GM18508 (cell line): ENCODE measurements around the gene SVEP1.
"Not testable (repeated sequence)": the region's sequence is repeated elsewhere in the genome, so short reads cannot be mapped to it uniquely, and the experiment has no call there.

Source experiments
- ATAC-seq: cut with Tn5 transposase; IDR thresholded peaks from one replicate; pipeline ENCODE4 v1.9.1; 2021; ENCODE audit warnings: moderate number of reproducible peaks; ENCODE audit not compliant: insufficient read depth, unreplicated experiment

Gene SVEP1

DNA sequence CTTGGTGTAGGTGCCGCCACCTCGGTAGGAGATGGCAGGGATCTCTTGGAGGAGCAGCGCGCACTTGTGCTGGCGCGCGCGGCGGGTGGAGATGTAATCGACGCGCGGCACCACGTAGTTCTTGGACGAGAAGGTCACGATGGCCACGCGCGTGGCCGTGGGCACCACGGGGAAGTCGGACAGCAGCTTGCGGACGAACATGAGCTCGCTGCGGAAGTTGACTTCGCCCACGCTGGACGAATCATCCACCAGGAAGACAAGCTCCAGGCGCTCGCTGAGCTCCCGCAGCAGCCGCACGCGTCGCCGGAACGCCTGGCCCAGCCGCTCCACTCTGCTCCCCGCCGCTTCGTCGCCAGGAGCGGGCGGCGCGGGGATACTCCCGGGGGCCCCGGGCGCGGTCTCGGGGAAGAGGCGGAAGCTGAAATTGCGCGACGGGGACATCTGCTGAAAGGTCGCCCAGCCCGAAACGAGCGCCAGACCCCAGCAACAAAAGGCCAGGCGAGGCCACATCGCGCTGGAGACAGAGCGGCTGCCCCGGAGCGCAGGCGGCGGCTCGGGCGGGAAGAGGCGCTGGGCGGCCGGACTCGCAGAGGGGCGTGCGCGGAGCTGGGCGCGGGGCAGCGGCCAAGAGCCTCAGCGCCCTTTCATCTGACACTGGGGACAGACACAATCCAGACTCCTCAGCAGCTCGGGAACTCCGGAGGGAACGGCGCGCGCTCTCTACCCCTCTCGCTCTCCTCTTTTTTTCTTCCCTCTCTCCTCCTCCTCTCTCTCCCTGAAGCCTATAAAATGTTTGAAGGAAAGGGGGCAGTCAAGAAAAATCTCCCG, at the start of gene SVEP1:
Gene SVEP1 (minus strand): TSS at position 708 of the 828 bp plus-strand sequence. CDS start 198 bp downstream, at position 510.
- ATAC-seq: no peak

DNA sequence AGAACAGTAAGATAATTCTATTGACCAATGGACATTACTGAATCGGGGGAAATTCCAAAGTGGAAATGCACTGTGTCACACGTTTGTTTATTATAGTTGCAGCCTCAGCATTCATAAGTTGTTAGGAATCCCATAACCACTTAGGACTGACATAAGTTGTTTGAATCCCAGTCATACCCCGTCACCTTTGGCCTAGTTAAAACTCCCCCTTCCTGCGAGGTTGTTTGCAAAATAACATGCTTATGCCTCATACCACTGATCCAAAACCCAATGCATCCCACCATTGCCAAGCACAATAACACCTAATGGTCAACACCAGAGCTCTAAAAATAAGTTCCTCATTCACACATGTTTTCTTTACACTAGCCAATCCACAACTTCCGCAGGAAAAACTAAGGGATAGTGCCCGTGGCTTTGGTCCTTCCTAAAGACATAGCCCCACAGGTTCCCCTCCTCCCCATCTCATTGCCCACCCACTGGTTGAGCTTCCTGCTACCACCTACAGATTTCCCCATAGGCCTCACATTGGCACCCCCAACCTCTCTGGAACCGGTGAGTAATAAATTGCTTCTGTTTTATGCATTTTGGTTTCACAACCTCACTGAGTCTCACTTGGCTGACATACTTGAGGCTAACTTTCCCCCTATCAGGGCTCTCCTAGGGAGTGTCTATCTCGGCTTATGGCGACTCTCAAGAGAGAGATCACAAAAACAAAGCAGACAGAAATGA, 46.7 kb upstream of the SVEP1 start:
- ATAC-seq: peak; percentile 97

DNA sequence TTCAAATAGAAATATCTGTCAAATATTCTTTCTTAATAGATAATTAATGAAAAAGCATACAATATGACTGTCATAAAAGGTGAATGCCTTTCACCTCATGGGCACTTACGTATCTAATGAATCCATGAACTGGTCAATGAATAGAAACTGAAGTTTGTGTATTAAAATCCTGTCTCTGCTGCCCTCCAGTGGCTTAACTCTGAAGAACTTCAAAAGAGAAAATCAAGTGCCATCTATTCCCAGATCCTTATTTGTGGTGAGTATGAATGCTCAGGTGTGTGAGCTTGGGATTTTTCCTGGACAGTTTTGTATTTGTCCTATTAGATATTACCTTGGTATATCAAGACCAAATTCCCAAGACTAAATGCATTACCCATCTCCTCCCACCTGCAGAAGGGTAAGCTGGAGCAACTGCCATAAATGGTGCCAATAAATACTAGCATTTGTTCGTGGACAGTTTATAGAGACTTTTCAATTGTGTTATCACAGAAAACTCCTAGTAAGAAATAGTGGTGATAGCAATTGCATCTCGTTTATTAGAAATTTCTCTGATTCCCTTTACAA, 44.0 kb upstream of the SVEP1 start:
- ATAC-seq: no peak

DNA sequence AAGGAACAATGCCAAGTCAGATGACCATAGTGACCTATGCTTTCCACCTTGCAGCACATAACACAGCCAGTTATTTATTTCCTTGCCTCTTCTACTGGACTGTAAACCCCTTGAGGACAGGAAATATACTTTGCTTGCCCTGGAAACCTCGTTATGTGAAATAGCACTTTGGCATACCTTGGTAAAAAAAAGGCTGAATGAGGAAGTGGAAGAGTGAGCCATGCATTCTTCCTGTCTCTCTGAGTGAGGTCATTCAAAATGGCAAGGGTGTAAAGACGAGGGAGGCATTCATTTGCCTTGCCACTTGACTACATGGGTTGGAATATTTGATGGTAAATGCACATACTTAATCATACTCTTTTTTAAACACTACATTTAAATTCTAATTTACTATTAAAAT, 42.8 kb upstream of the SVEP1 start:
- no peak for ATAC-seq

DNA sequence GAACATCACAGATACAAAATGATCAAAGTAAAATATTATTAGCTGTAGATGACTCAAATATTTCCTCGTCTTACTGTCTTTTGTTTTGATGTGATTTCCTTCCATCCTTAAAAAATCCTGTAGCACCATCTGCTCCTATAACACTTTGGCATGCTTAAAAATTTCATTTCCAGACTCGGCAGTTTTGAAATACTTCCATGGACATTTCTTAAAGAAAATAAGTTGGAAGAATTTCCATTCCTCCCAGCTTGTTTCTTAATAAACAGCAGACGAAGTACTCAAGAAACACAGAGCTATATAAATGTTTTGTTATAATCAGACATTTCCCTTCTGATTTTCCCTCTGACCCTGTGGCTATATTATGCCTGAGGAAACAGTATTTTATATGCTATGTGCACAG, 41.2 kb upstream of the SVEP1 start:
- no peak for ATAC-seq

DNA sequence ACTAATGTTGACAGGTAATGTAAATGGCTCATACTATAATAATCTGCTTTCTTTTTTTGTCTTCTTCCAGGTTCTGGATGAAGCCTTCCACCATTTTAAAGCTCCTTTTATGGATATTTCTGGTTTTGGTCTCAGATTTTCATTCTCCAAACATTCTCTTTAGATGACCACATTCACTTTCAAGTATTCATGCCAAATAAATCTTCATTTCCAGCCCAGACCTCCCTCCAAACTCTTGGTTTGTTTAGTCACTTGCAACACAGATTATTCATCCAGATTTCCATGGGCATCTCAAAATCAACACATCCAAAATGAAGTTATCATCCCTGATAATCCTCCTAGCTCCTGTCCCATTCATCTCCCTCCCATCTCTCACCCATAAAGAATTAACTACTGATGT, 40.3 kb upstream of the SVEP1 start:
- no peak for ATAC-seq

DNA sequence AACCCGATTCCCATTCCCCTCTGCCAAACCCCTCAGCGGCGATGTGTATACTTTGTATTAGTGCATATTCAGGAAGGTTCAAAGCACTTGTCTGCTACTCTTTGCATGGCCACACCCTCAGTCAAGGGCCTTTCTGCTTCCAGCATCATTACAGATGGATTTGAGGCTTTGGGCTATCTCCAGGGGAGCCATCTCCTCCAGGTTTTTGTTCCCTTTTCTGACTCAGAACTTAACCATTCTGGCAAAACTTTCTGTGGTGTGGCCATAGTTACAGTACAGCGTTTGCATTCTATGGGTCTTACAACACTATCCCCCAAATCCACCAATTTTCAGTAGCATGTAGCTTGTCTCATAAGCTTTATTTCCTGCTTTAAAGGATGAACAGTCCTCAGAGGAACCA, 36.0 kb upstream of the SVEP1 start:
- no peak for ATAC-seq

DNA sequence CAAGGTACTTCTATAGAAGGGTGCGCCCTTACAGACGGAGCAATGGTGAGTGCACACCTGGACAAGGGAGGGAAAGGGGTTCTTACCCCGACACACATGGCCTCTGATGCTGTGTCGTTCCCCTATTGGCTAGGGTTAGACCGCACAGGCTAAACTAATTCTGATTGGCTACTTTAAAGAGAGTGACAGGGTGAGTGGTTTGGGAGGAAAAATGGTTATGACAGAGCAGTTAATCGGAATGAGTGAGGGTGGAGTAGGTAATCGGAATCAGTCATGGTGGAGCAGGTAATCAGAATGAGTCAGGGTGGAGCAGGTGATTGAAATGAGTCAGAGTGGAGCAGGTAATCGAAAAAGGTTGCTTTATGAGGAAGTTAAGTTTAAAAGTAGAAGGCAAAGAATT, 35.0 kb upstream of the SVEP1 start:
- not testable (repeated sequence) for ATAC-seq

DNA sequence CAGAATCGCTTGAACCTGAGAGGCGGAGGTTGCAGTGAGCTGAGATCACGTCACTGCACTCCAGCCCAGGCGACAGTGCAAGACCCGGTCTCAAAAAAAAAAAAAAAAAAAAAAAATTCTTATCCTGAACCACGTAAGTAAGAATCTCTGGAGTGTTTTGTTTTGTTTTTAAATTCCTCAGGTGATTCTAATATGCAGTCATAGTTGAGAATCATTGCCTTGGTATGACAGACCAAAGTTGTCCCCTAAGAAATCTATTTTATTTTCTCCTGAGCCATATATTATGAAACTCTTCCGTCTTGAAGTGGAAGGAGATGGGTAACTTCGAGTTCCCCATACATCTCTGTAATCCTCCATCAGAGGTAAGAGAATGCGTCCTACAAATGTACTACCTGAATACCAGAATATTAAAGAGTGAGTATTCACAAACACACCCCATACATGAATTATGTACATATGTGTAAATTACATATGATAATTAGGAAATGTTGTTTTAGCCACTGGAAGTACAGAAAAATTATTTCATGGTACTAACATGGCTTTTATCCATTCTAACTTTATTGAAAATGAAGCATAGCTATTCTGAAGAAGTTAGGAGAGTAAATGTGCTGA, 26.7 kb upstream of the SVEP1 start:
- no peak for ATAC-seq

DNA sequence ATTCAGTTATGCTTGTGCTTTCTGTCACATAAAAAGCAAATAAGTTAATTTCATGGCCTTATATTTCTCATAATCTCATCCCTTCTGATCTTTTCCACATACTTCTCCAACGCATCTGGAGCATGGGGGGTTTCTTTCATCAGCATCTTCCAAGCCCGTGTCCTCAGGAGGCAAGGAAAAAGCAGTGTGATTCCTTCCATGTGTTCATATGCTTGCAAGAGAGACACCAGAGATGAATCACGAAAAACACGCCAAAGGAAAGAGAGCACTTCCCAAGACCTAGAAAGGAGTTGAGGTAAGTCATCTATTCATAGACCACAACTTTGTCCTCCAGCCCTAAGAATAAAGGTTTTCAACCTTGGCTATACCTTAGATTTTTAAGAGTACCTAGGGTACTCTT, 26.0 kb upstream of the SVEP1 start:
- no peak for ATAC-seq

DNA sequence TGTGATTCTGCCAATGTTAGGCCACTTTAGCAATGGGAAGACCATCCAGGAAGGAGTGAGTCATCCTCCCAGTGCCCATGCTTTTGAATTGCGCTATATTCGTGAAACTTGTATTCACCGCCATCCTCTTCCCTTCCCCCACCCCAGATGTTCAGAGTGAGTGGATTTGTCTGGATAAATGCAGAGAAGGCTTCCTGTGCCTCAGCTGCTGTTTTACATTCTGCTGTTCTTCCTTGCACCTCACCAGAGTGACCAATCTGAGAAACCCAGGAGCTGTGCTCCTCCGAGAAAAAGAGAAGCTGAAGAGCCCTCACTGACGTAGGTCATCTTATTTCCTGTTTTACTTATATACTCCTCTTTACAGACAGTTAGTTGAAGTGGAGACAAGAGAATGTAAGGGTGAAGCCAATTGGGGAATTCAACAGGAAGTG, 24.6 kb upstream of the SVEP1 start:
- no peak for ATAC-seq

DNA sequence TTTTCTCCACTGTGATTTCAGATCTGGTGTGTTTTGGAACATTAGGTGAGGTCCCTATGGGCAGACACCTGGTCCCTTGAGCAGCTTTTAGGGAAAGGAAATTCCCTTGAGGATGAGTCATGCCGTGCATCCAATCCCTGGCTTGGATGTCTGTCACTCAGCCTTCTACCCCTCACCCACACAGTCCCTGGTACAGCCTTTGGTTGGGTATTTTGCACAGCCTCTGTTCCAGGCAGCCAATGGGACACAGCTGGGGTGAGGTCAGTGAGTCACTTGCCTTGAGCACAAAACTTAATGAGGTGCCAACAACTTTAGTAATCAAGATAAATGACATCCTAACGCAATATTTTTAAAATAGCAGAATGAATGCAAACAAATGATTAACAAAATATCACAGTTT, 22.7 kb upstream of the SVEP1 start:
- ATAC-seq: no peak

DNA sequence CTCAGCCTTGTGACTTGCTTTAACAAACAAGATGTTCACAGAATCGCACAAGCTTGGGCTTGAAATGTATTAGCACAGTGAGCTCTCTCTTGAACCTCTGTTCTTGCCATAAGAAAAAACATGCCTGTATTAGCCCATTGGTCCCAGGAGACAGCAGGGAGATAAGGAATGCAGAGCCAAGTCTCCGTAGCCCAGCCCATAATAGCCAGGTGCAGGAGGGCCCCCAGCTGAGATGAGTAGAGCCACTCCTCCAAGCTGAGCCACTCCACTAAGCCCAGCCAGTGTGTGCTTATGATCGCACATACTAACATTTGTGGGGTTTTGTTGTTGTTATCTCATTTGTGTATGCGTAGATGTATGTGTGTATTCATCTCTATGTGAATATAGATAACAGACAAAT, 21.6 kb upstream of the SVEP1 start:
- no peak for ATAC-seq

DNA sequence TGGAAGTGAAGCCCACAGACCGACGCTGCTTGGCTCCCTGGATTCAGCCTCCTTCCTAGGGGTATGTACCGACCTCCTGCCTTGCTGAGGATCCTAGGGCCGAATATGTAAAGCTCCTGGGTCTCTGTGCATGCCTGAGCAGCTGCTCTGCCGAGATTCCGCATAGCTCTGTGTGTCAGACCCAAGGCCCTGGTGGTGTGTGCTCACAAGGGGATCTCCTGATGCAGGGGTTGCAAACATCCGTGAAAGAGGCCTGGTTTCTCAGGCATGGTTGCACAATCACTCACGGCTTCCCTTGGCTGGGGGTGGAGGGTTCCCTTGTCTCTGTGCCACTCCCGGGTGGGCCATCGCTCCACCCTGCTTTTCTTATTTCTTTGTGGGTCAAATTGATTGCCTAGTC, 19.9 kb upstream of the SVEP1 start:
- no peak for ATAC-seq

DNA sequence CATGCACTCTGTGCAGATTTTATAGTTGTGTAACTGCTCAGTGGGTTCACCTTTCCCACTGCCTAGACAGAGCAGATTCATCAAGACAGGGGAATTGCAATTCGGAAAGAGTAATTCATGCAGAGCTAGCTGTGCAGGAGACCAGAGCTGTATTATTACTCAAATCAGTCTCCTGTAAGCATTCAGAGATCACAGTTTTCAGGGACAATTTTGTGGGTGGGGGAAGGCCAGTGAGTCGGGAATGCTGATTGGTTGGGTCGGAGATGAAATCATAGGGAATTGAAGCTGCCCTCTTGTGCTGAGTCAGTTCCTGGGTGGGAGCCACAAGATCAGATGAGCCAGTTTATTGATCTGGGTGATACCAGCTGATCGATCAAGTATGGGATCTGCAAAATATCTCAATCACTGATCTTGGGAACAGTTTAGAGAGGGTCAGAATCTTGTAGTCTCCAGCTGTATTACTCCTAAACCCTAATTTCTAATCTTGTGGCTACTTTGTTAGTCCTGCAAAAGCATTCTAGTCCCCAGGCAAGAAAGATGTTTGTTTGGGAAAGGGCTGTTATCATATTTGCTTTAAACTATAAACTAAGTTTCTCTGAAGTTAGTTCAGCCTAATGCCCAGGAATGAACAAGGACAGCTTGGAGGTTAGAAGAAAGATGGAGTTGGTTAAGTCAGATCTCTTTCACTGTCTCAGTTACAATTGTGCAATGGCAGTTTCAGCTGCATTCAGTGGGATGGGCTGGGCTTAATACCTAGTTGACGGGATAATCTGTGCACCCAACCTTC, 12.7 kb upstream of the SVEP1 start:
- no peak for ATAC-seq

DNA sequence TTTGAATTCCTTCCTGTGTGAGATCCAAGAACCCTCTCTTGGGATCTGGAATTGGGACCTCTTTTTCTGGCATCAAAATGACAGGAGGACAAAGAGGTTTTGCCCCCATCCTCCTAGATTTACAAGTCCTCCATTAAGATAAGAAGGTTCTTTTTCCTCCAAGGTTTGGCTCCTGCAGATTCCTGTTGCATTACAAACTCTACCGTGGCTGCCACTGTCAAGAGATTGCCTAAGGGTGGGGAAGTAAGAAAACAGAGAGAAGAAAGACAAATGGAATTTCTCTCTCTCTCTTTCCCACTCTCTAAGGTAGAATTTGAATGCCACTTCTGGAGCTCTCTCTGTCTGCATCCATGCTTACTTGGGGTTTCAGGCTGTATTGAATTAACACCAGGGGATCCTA, 12.0 kb upstream of the SVEP1 start:
- no peak for ATAC-seq

DNA sequence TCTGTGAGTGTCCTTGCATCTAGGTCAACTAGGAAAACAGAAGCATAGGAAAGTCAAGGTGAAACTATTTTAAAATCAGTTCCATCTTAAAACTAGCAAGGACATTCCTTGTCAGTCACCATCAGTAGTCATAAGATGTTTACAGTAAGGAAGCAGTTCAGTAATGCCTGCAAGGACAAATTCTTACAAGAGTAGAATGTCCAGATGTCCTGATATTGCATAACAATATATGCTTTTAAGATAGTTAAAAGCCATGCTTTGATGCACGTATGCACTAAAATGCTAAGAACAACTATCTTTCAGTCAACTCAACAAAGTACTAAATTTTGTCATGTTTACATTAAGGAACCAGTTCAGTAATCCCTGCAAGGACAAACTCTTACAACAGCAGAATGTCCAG, 11.3 kb upstream of the SVEP1 start:
- ATAC-seq: no peak

DNA sequence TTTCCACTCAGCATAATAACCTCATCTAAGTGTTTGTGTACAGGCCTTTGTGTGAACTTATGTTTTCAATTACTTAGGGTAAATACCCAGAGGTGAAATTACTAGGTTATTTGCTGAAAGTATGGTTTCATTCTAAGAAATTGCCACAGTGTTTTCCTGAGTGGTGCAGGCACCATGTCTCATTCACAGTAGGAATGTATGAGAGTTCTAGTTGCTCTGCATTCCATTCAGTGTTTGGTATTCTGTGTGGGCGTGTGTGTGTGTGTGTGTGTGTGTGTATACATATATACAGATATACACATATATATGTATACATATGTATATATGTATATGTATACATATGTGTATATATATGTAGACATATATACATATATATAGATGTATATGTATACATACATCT, 8.8 kb upstream of the SVEP1 start:
- no peak for ATAC-seq

DNA sequence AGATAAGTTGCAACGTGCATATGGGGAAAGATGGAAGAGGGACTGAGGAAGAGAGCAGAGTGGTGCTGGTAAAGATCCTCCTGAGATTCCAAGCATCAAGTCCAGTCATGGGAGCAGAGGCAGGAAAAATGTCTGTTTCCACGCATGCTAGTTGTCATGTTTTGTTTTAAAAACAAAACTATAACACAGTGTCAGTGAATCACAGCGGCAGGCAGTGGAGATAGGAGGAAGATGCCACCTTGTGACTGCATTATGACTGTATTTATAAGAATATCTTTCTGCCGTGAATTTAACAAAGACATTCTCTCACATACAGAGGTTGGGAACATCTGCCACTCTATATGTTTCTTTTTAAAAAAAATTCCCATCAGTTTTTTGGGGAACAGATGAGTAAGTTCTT, 3.7 kb upstream of the SVEP1 start:
- no peak for ATAC-seq

DNA sequence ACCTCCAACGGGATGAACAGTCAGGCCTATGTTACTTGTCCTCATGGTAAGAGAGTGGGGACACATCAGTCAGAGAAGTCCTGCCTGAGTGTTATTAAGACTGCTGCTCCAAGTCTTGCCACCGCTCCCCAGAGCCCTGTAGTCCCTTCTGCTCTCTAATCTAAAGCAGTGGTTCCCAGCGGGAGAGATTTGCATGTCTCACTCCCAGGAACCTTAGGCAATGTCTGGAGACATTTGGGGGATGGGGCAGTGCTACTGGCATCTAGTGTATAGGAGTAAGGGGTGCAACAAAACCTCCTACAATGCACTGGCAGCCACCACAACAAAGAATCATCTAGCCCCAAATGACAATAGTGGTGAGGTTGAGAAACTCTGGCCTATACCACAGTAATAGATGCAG, 2.6 kb upstream of the SVEP1 start:
- ATAC-seq: no peak
